GM18505 (cell line): ENCODE results near the gene ATF1.

Source experiments
- ATAC-seq: cut with Tn5 transposase; IDR thresholded peaks from one replicate; pipeline ENCODE4 v1.9.1; 2021; ENCODE audit not compliant: unreplicated experiment
- POLR2A ChIP-seq: IDR thresholded peaks from 4 replicates; pipeline ENCODE4 v1.6.1; 2011; ENCODE audit warnings: borderline replicate concordance; ENCODE audit not compliant: insufficient read depth, insufficient read length; ENCODE audit errors: extremely low read depth

The ATF1 gene

GRCh38 chr12:50763639-50764285 lies at the start of gene ATF1:
TSS of gene ATF1 (plus strand) at chr12:50764101. CDS start at chr12:50780146, 16,045 bp downstream.
- ATAC-seq = peak; percentile 73
- peak; percentile 96 for TF ChIP-seq POLR2A

DNA sequence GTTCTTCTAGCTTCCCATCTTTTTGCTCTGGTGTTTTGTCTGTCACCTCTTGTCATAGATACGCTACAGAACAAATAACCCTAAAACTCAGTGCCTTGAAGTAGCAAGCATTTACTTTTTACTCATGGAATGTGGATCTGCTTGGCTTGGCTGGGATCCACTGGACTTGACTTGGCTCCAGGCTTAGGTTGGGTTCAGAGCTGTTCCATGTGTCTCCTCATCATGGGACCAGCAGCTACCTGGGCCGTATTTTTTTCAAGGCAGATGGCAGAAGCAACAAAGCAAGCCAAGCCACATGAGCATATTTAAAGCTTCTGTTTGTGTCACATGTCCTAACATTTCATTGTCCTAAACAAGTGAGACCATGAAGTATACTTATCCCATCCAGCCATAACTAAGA lies 48.7 kb upstream of the ATF1 start:
- no peak for ATAC-seq
- TF ChIP-seq POLR2A = no peak

GRCh38 chr12:50718760-50719159 lies 45.1 kb upstream of the ATF1 start:
- ATAC-seq = no peak
- TF ChIP-seq POLR2A = no peak

DNA sequence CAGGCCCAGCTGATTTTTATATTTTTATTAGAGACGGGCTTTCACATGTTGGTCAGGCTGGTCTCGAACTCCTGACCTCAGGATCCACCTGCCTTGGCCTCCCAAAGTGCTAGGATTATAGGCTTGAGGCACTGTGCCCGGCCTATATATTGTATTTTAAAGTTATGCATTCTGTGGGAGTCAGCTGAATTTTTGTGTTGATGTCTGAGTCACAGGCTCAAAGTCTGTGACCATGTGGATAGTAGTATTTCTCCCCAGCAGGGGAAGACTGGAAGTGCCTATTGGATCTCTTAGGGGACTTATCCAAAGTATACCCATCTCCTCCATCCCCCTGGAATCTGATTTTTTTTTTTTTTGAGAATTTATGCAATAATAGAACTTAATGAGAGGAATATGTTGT lies 43.8 kb upstream of the ATF1 start:
- TF ChIP-seq POLR2A = no peak
- no peak for ATAC-seq

- no peak for TF ChIP-seq POLR2A
- ATAC-seq = no peak
Observed at GRCh38 chr12:50720501-50720900, 43.4 kb upstream of the ATF1 start.

DNA sequence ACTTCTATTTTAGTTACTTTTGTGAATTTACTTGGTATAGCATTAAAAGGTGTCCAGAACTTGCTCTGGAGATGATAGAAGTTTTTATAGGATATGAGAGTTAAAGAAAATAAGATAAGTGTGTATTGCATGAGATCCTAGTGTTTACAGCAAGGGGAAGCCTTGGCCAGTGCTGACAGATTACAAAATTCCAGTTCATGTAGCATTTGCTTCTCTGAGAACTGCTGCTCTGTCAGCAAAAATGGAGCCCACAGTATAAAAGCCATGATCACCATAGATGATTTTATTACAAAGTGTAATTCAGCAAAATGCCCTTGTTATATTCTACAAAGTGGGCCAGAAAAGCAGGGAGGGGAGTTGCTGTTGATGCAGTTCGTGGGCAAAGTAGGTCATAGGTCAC lies 40.0 kb upstream of the ATF1 start:
- ATAC-seq = no peak
- TF ChIP-seq POLR2A = no peak

- no peak for TF ChIP-seq POLR2A
- ATAC-seq = no peak
Observed at GRCh38 chr12:50725011-50725942, 38.6 kb upstream of the ATF1 start.

DNA sequence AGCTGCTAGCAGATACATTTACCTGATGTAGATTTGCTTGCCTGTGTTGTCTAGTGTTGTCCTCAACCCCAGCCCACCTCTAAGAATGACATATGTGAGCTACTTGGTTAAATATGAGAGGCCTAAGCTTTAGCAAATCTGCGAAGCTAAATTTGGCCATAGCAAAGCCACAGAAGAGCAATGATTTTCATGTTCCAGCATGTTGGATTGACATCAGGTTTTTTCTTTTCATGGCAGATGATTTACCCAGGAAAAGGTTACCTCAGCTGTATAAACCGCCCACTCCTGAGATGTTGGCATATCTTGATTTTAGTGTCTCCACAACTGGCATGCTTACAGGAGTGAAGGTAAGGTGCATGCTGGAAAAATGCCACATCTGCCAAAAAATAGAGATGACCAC lies 36.4 kb upstream of the ATF1 start:
- TF ChIP-seq POLR2A = no peak
- ATAC-seq = no peak

DNA sequence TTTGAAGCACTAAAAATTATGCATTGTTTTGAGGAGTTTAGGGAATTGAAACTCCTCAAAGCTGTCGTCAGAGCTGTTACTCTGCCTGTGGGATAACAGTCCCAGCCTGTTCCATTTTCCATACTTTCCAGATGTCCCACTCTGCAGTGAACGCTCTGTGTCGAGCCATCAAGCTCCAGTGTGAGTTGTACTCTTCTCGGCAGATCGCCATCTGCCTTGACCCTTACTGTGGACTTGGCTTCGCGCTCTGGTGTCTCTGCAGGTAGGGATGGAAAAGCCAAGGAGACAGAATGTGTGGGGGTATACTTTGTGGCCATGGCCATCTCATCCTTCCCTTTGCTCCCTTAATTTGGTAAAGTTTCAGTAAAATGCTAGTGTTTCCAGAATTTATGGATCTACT lies 35.5 kb upstream of the ATF1 start:
- TF ChIP-seq POLR2A = no peak
- ATAC-seq = no peak

DNA sequence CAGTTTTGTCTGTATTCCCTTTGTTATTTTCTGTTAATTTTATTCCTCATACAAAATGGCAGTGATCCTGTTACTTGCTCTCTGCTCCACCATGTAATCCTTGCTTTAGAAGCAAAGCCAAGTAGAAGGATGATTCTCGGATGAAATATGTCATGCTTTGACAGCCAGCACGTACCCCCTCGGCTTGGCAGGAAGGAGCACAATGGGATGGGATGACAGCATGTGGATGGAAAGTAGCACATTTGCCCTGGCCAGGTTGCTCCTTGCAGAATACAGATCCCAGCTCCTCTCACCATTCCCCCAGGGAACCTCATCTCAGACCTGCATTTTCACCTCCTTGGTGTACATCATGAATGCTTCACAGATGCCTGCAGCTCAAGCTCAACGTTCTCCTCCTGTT lies 35.1 kb upstream of the ATF1 start:
- ATAC-seq = no peak
- no peak for TF ChIP-seq POLR2A

DNA sequence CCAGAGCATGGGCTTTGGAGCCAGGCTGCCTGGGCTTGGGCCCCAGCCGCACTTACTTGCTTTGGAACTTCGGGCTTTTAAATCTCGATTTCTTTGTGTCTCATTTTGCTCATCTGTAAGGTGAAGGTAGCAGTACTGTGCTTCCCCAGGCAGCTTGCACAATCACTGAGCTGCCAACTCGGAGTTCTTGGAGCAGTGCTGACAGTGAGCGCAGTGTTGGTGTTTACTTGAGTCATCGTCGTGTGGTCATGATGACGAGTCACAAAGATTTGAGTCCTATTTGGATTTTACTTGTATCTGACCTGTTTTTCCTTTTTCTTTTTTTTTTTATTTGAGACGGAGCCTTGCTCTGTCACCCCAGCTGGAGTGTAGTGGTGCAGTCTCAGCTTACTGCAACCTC lies 31.3 kb upstream of the ATF1 start:
- ATAC-seq = no peak
- no peak for TF ChIP-seq POLR2A

- TF ChIP-seq POLR2A = no peak
- ATAC-seq = no peak
Observed at GRCh38 chr12:50733706-50734105, 30.2 kb upstream of the ATF1 start.

- no peak for ATAC-seq
Observed at GRCh38 chr12:50734409-50735263, 29.3 kb upstream of the ATF1 start.

More at GRCh38 chr12:50734409-50735263, 29.3 kb upstream of the ATF1 start:
- TF ChIP-seq POLR2A = no peak
